B cell (primary cell): ENCODE measurements around the gene KLRB1. TPM values are rescaled to one million over a fixed set of nuclear protein-coding genes. Genes with fewer than 3 reads are reported as not detected.
"Not testable (repeated sequence)": the region's sequence is repeated elsewhere in the genome, so short reads cannot be mapped to it uniquely, and the experiment has no call there.

ENCODE experiments used
- ATAC-seq: fragments of 200-7000 bp; cut with Tn5 transposase; one replicate; pipeline ENCODE4 v1.10.0; 2021; ENCODE audit warnings: low read depth, mild to moderate bottlenecking, moderate number of reproducible peaks, moderate library complexity
- CTCF ChIA-PET: fragments of 350-600 bp; sonication (Branson Sonifier 250); formaldehyde crosslinking; loops from one replicate; lab custom pipeline; 2021; ENCODE audit warnings: antibody characterized with exemption, inconsistent platforms; lab: Charles Lee
- POLR2A ChIA-PET: fragments of 350-600 bp; sonication (Branson Sonifier 250); formaldehyde crosslinking; loops from one replicate; lab custom pipeline; 2021; ENCODE audit warnings: antibody characterized with exemption; lab: Charles Lee
- DNase-seq: peaks from one replicate; pipeline ENCODE4 v3.0.0; 2013
- H2AFZ ChIP-seq: 2 replicates; pipeline ENCODE4 v1.6.1; 2012; ENCODE audit warnings: mild to moderate bottlenecking, low read depth, low read length; ENCODE audit not compliant: insufficient read depth, poor library complexity, severe bottlenecking
- H3K27ac ChIP-seq, 2 donors: 1 replicate in 1 of 2; 2 replicates in 1 of 2; pipeline ENCODE4 v1.5.1; 2012 to 2013; ENCODE audit warnings: low read length in 2 of 2, mild to moderate bottlenecking in 2 of 2, moderate library complexity in 1 of 2
- H3K27me3 ChIP-seq, 4 experiments: fragments of 200-600 bp in 1 of 4; sonication (generic) in 1 of 4; replicated peaks in 1 of 4; 1 replicate in 2 of 4; 2 replicates in 2 of 4; pipeline versions ENCODE4 v1.6.1 to v1.7.0; 2013 to 2016; ENCODE audit warnings: low read length in 3 of 4, mild to moderate bottlenecking in 2 of 4, mixed read lengths in 1 of 4, moderate library complexity in 1 of 4; ENCODE audit not compliant: insufficient read depth in 4 of 4, control insufficient read depth in 3 of 4; ENCODE audit errors: control extremely low read depth in 1 of 4
- H3K36me3 ChIP-seq, 2 experiments: replicated peaks in 1 of 2; 1 replicate in 1 of 2; 2 replicates in 1 of 2; pipeline versions ENCODE4 v1.6.1 to v1.7.1; 2013; ENCODE audit warnings: low read length in 1 of 2; ENCODE audit not compliant: insufficient read depth in 2 of 2, control insufficient read depth in 1 of 2; ENCODE audit errors: control extremely low read depth in 1 of 2, extremely low read depth in 1 of 2
- H3K4me1 ChIP-seq, 2 donors: fragments of 200-600 bp in 1 of 2; sonication (generic) in 1 of 2; 1 replicate in 1 of 2; 2 replicates in 1 of 2; pipeline versions ENCODE4 v1.5.1 to v1.6.1; 2013 to 2017; ENCODE audit warnings: low read length in 2 of 2; ENCODE audit not compliant: control insufficient read depth in 2 of 2, insufficient read depth in 2 of 2
- H3K4me2 ChIP-seq: replicated peaks from 2 replicates; pipeline ENCODE3; 2012; ENCODE audit warnings: mild to moderate bottlenecking, low read depth, low read length; ENCODE audit not compliant: poor library complexity, severe bottlenecking
- H3K4me3 ChIP-seq, 5 experiments: fragments of 200-600 bp in 1 of 5; sonication (generic) in 1 of 5; 1 replicate in 3 of 5; 2 replicates in 2 of 5; pipeline versions ENCODE4 v1.5.1 to v1.7.0; 2011 to 2016; ENCODE audit warnings: low read length in 4 of 5, mild to moderate bottlenecking in 4 of 5, low read depth in 2 of 5, control low read depth in 1 of 5, moderate library complexity in 1 of 5; ENCODE audit not compliant: insufficient read depth in 1 of 5; ENCODE audit errors: control extremely low read depth in 1 of 5, extremely low read depth in 1 of 5
- H3K79me2 ChIP-seq: fragments of 200-600 bp; sonication (generic); one replicate; pipeline ENCODE4 v1.6.0; 2016; ENCODE audit warnings: low read length; ENCODE audit not compliant: control insufficient read depth, insufficient read depth
- H3K9ac ChIP-seq: fragments of 200-600 bp; sonication (generic); 2 replicates; pipeline ENCODE4 v1.6.1; 2017; ENCODE audit warnings: mild to moderate bottlenecking, low read length, moderate library complexity
- H3K9me3 ChIP-seq, 3 donors: one replicate each; pipeline versions ENCODE4 v1.6.1 to v1.7.1; 2013; ENCODE audit warnings: low read length in 2 of 3; ENCODE audit not compliant: control insufficient read depth in 2 of 3, insufficient read depth in 1 of 3; ENCODE audit errors: control extremely low read depth in 1 of 3
- H4K20me1 ChIP-seq: 2 replicates; pipeline ENCODE4 v1.6.0; 2012; ENCODE audit warnings: mild to moderate bottlenecking, low read length; ENCODE audit not compliant: insufficient read depth, control insufficient read depth, poor library complexity, severe bottlenecking
- H3K27ac Mint-ChIP-seq: one replicate; pipeline ENCODE4 v1.8.0; 2021; ENCODE audit warnings: mixed read lengths
- H3K27me3 Mint-ChIP-seq: one replicate; pipeline ENCODE4 v1.8.0; 2021; ENCODE audit warnings: mixed read lengths
- H3K4me1 Mint-ChIP-seq: one replicate; pipeline ENCODE4 v1.8.0; 2021; ENCODE audit warnings: mixed read lengths
- H3K4me3 Mint-ChIP-seq: one replicate; pipeline ENCODE4 v1.8.0; 2021; ENCODE audit warnings: mixed read lengths
- H3K9me3 Mint-ChIP-seq: one replicate; pipeline ENCODE4 v1.8.0; 2022; ENCODE audit warnings: mixed read lengths; ENCODE audit not compliant: insufficient read depth
- EZH2 ChIP-seq: IDR thresholded peaks from 2 replicates; pipeline ENCODE4 v1.6.1; 2012; ENCODE audit warnings: borderline replicate concordance, low read depth, mild to moderate bottlenecking, moderate library complexity, low read length; ENCODE audit not compliant: insufficient read depth, poor library complexity, severe bottlenecking
- whole genome bisulfite sequencing: methylation state at CpG from one replicate; pipeline ENCODE4 v1.1.5; 2013; ENCODE audit warnings: missing lambda C conversion rate; ENCODE audit not compliant: insufficient coverage; 5-methylcytosine and 5-hydroxymethylcytosine counted together
- intact Hi-C: fragments of 100-400 bp; cut with micrococcal nuclease; formaldehyde crosslinking; loops from one replicate; pipeline ENCODE4 v1.10.0; 2022
- polyA plus RNA-seq: library from polyadenylated mRNA; depleted of rRNA; stranded (reverse); fragments of >200 nt; gene quantifications from 2 replicates; pipeline ENCODE4 v1.2.3, GENCODE V29; 2012
- total RNA-seq, 2 donors: library from RNA; stranded (reverse); fragments of 120-200 nt in 1 of 2; gene quantifications; 1 replicate in 1 of 2; 2 replicates in 1 of 2; pipeline versions ENCODE4 v1.2.3 to v1.2.4, GENCODE V29; 2013 to 2022
- TF ChIP-seq, protein P1 (sequence below): fragments of 200-600 bp; IDR thresholded peaks from one replicate; pipeline ENCODE4 v1.8.0; 2022; ENCODE audit warnings: antibody characterized with exemption, mild to moderate bottlenecking

KLRB1 gene
- total and polyA plus RNA-seq, 2 donors (not counting 1 experiment from before 2014, with no cell fraction given) = 0.12 TPM; not detected in 1

DNA sequence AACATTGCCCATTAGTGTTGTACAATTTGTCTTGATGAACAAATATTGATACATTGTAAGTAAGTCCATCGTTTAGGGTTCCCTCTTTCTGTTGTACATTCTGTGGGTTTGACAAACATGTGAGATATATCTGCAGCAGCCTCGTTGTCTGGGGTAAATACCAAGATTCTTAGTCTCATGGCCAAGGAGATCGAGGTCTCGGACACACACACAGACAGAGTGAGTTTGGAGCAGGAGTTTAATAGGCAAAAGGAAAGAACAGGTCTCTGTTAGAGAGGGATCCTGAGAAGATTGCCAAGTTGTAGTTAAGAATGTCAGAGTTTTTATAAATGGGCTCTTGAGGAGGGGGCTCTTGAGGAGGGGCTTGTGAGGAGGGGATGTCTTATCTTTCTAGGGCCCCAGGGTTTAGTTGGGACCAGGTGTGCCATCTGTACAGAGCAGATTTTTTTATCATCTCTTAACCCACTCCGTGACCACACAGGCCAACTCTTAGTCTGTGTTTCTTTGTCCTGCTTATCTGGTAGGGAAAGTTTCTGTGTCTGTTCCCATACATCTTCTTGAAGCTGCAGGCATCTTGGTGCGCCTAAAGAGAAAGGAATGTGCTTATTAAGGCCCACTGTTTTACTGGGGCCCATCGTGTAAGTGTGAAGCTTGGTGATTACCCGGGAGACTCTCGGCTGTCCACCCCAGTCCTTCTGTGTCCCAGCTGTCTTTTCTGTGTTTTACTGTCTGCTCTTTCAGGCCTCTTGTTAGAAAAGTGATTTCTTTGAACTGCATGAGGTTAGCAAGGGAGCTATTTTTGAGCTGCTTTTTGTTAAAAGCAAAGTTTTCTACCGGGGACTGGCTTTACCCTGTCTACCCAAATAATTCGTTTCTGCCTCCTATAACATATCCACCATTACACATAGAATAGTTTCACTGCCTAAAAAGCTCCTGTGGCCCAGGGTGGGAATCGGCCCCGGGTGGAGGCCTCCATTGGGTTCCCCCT lies 39.4 kb upstream of the KLRB1 start:
- Histone ChIP-seq H3K4me1 (peaks cover 24 to 35% of the 10 kb centered on the region in 2 donors), H3K36me3 (no peaks in the 10 kb centered on the region), H3K9me3 (peaks cover 0 to 9% (median 7%) of the 10 kb centered on the region in 3 donors), H3K4me2 (peak overlapping the region; percentile 94), H3K79me2 (peaks cover 11% of the 10 kb centered on the region), H3K27me3 (no peaks in the 10 kb centered on the region), H4K20me1 (no peaks in the 10 kb centered on the region), H2AFZ (peak overlapping the region; percentile 71), H3K9ac (peak overlapping the region; percentile 94), H3K4me3 (peak overlapping the region; percentile 45 to 84 (median 73)), H3K27ac (peak overlapping the region; percentile 92 to 98)
- Mint-ChIP-seq H3K27me3 (no peaks in the 10 kb centered on the region), H3K4me1 (peaks cover 51% of the 10 kb centered on the region), H3K4me3 (peak overlapping the region; percentile 98), H3K27ac (peak overlapping the region; percentile 86), H3K9me3 (peaks cover 3% of the 10 kb centered on the region)
- TF ChIP-seq EZH2 = no peak
- TF ChIP-seq, protein P1, sequence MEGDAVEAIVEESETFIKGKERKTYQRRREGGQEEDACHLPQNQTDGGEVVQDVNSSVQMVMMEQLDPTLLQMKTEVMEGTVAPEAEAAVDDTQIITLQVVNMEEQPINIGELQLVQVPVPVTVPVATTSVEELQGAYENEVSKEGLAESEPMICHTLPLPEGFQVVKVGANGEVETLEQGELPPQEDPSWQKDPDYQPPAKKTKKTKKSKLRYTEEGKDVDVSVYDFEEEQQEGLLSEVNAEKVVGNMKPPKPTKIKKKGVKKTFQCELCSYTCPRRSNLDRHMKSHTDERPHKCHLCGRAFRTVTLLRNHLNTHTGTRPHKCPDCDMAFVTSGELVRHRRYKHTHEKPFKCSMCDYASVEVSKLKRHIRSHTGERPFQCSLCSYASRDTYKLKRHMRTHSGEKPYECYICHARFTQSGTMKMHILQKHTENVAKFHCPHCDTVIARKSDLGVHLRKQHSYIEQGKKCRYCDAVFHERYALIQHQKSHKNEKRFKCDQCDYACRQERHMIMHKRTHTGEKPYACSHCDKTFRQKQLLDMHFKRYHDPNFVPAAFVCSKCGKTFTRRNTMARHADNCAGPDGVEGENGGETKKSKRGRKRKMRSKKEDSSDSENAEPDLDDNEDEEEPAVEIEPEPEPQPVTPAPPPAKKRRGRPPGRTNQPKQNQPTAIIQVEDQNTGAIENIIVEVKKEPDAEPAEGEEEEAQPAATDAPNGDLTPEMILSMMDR = no peak
- WGBS = 42% methylated on average over 12 of the region's 13 CpGs
- intact Hi-C loops = loop anchor here (5.0 to 10.0 kb wide), 2 partner anchors 40 to 218 kb away; partner anchors contain the start of gene CLEC2B
- ChIA-PET POLR2A (interaction anchor here (0.6 to 3.9 kb wide), 10 partner anchors 8 to 114 kb away, joined by 3 to 36 read pairs (median 8); partner anchors contain the start of genes CD69, CLEC2D and CLECL1), CTCF (interaction anchor here (0.8 to 4.9 kb wide), 20 partner anchors 12 to 151 kb away, joined by 3 to 48 read pairs (median 4); partner anchors contain the start of genes CLEC2D and CLECL1)
- ATAC-seq (peak; percentile 0), DNase-seq (no peak)

DNA sequence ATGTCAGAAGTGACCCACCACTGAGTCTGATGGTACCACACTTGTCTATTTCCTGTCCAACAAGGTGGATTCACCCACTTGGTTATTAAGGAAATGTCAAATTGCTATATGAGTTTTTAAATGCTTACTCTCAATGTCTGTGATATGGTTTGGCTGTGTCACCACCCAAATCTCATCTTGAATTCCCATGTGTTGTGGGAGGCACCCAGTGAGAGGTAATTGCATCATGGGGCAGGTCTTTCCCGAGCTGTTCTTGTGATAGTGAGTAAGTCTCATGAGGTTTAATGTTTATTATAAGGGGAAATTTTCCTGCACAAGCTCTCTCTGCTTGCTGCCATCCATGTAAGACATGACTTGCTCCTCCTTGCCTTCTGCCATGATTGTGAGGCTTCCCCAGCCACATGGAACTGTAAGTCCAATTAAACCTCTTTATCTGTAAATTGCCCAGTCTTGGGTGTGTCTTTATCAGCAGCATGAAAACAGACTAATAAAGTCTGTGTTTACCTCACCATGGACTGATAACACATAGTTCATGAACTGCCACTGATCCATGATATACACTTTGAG lies 37.4 kb upstream of the KLRB1 start:
- POLR2A ChIA-PET, H3K79me2 ChIP-seq, DNase-seq, ATAC-seq, H3K9me3 ChIP-seq, H3K9me3 Mint-ChIP-seq, H3K27me3 ChIP-seq, H4K20me1 ChIP-seq, H3K36me3 ChIP-seq, H3K27me3 Mint-ChIP-seq, H3K9ac ChIP-seq, H3K4me3 ChIP-seq, H3K4me2 ChIP-seq, H2AFZ ChIP-seq: not testable (repeated sequence)
- Mint-ChIP-seq H3K27ac (peak overlapping the region; percentile 62), H3K4me3 (peak overlapping the region; percentile 20), H3K4me1 (peaks cover 35% of the 10 kb centered on the region)
- WGBS = no CpG with 5 or more reads among the region's 1 CpG
- Histone ChIP-seq H3K4me1 (peaks cover 11 to 22% of the 10 kb centered on the region in 2 donors), H3K27ac (peak overlapping the region in 1 of 2 donors; percentile 16)
- intact Hi-C loops = loop anchor here (5.0 to 10.0 kb wide), 2 partner anchors 42 to 220 kb away; partner anchors contain the start of gene CLEC2B
- CTCF ChIA-PET = interaction anchor here (1.3 kb wide), 1 partner anchor 66 kb away, joined by 4 read pairs; no protein-coding TSS in a partner anchor
